K562 (cell line): Measurements from ENCODE around the gene PTCRA. TPM values are rescaled to one million over a fixed set of nuclear protein-coding genes. Genes with fewer than 3 reads are reported as not detected.

Experiments used
- BCLAF1 ChIP-seq, 2 experiments: fragments of 450-650 bp in 1 of 2; IDR thresholded peaks; 2 replicates each; pipeline ENCODE4 v1.6.1; 2011 to 2017; ENCODE audit warnings: low read depth in 2 of 2, antibody characterized with exemption in 1 of 2, borderline replicate concordance in 1 of 2, low read length in 1 of 2, mild to moderate bottlenecking in 1 of 2, mixed read lengths in 1 of 2; ENCODE audit not compliant: control insufficient read depth in 1 of 2
- BCOR ChIP-seq: fragments of 450-650 bp; IDR thresholded peaks from 2 replicates; pipeline ENCODE4 v1.6.1; 2016
- E2F6 ChIP-seq, 2 experiments: IDR thresholded peaks; 2 replicates each; pipeline ENCODE4 v1.6.1; 2011; ENCODE audit warnings: borderline replicate concordance in 1 of 2, control low read depth in 1 of 2, low read depth in 1 of 2, low read length in 1 of 2, mild to moderate bottlenecking in 1 of 2, mixed read lengths in 1 of 2, moderate library complexity in 1 of 2; ENCODE audit not compliant: insufficient read depth in 1 of 2, insufficient read length in 1 of 2, poor library complexity in 1 of 2, severe bottlenecking in 1 of 2; ENCODE audit errors: extremely low read depth in 1 of 2
- KLF10 ChIP-seq: fragments of 250-450 bp; sonication (Bioruptor Pico); IDR thresholded peaks from 2 replicates; pipeline ENCODE4 v1.6.1; 2021; ENCODE audit warnings: matching md5 sums
- PBX2 ChIP-seq, 2 experiments: IDR thresholded peaks in 1 of 2; conservative IDR thresholded peaks in 1 of 2; 2 replicates each; pipeline ENCODE4 v1.6.1; 2016; ENCODE audit warnings: low read depth in 2 of 2, mild to moderate bottlenecking in 1 of 2, missing compliant biosample characterization in 1 of 2, missing genetic modification characterization in 1 of 2, moderate library complexity in 1 of 2
- RBFOX2 ChIP-seq: fragments of 200-400 bp; formaldehyde crosslinking; IDR thresholded peaks from 2 replicates; pipeline ENCODE4 v1.6.1; 2017; ENCODE audit warnings: low read depth, mild to moderate bottlenecking, low read length, moderate library complexity
- SMARCC2 ChIP-seq: fragments of 450-650 bp; IDR thresholded peaks from 2 replicates; pipeline ENCODE4 v1.6.1; 2017; ENCODE audit warnings: antibody characterized with exemption, moderate library complexity, mild to moderate bottlenecking, low read depth
- TAF7 ChIP-seq: fragments of 450-650 bp; IDR thresholded peaks from 2 replicates; pipeline ENCODE4 v1.6.1; 2016; ENCODE audit warnings: missing genetic modification characterization, missing compliant biosample characterization
- ZBTB11 ChIP-seq, 3 experiments: fragments of 200-800 bp in 1 of 3; fragments of 250-450 bp in 1 of 3; fragments of 450-650 bp in 1 of 3; sonication (Bioruptor Pico) in 1 of 3; sonication (Bioruptor generic) in 1 of 3; formaldehyde crosslinking in 1 of 3; IDR thresholded peaks; 2 replicates each; pipeline versions ENCODE4 v1.6.1 to v1.8.0; 2016 to 2022; ENCODE audit warnings: mild to moderate bottlenecking in 2 of 3, missing genetic modification characterization in 2 of 3, missing compliant biosample characterization in 1 of 3, moderate library complexity in 1 of 3
- ZBTB33 ChIP-seq: sonication (generic); formaldehyde crosslinking; IDR thresholded peaks from 2 replicates; pipeline ENCODE4 v1.8.1; 2023; ENCODE audit warnings: mild to moderate bottlenecking, missing genetic modification reagents
- polyA plus RNA-seq, 8 experiments: library from polyadenylated mRNA; depleted of rRNA in 4 of 8; stranded (reverse) in 5 of 8; unstranded in 3 of 8; fragments of >200 nt; fragmentation: Nextera tagmentation in 2 of 8; fragmentation: Illumina TruSeq in 1 of 8; extraction: Ambion mirVana in 2 of 8; extraction: Trizol in 1 of 8; gene quantifications; 2 replicates each; pipeline versions ENCODE4 v1.2.1 to v1.2.3, GENCODE V29; 2011 to 2014; ENCODE audit warnings: inconsistent platforms in 1 of 8, missing spikeins in 1 of 8
- total RNA-seq, 7 experiments: library from RNA; depleted of rRNA in 6 of 7; stranded (reverse); fragments of >200 nt in 6 of 7; fragmentation: Illumina TruSeq in 2 of 7; extraction: Trizol in 2 of 7; gene quantifications; 2 replicates each; pipeline versions ENCODE4 v1.2.1 to v1.2.3, GENCODE V29; 2011 to 2021; ENCODE audit warnings: low replicate concordance in 1 of 7
- TF ChIP-seq, protein P1 (sequence below): fragments of 450-650 bp; IDR thresholded peaks from 2 replicates; pipeline ENCODE4 v1.6.1; 2016; ENCODE audit warnings: antibody characterized with exemption

PTCRA gene
- total and polyA plus RNA-seq, 9 of the 15 experiments (the other 6 are each of a cell fraction or from before 2014, with no cell fraction given): 0.21 TPM; not detected in 8

GRCh38 chr6:42923666-42924065, 7.8 kb downstream of the PTCRA start (continued):
- TF ChIP-seq, protein P1, sequence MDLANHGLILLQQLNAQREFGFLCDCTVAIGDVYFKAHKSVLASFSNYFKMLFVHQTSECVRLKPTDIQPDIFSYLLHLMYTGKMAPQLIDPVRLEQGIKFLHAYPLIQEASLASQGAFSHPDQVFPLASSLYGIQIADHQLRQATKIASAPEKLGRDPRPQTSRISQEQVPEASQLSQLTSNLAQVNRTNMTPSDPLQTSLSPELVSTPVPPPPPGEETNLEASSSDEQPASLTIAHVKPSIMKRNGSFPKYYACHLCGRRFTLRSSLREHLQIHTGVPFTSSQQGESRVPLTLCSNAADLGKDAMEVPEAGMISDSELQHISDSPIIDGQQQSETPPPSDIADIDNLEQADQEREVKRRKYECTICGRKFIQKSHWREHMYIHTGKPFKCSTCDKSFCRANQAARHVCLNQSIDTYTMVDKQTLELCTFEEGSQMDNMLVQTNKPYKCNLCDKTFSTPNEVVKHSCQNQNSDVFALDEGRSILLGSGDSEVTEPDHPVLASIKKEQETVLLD: no peak
- TF ChIP-seq RBFOX2 (no peak), ZBTB33 (CRISPR knock-in tag) (no peak), BCLAF1 (IDR thresholded peaks at IDR 0.05; ENCODE audit: borderline replicate concordance in 1 of 2, control insufficient read depth in 1 of 2, low read depth in 2 of 2, low read length in 1 of 2) (no peak), ZBTB11 (CRISPR knock-in tag; IDR thresholded peaks at IDR 0.05) (no peak), PBX2 (CRISPR knock-in tag; IDR thresholded peaks at IDR 0.05; ENCODE audit: low read depth) (no peak), PBX2 (tag; conservative IDR thresholded peaks at IDR 0.05; ENCODE audit: low read depth) (no peak), BCOR (peak; percentile 89), TAF7 (tag) (no peak), E2F6 (IDR thresholded peaks at IDR 0.05; ENCODE audit: borderline replicate concordance in 1 of 2, extremely low read depth in 1 of 2, insufficient read depth in 1 of 2, insufficient read length in 1 of 2, low read depth in 1 of 2, low read length in 1 of 2, poor library complexity in 1 of 2, severe bottlenecking in 1 of 2) (no peak), SMARCC2 (no peak), KLF10 (CRISPR knock-in tag) (no peak)
